HepG2 (cell line): ENCODE data around the gene TUBGCP6. TPM values are rescaled to one million over a fixed set of nuclear protein-coding genes. Genes with fewer than 3 reads are reported as not detected.

Source experiments
- ATAC-seq: fragments of 200-7000 bp; cut with Tn5 transposase; 3 replicates; pipeline ENCODE4 v1.9.1; 2020; ENCODE audit warnings: mild to moderate bottlenecking, moderate library complexity
- BruUV-seq: library from RNA; stranded (reverse); fragments of 400-500 nt; replicated peaks from 2 replicates; lab custom pipeline; 2021; lab: Mats Ljungman, UMichigan
- CTCF ChIA-PET: fragments of 300-600 bp; formaldehyde crosslinking; extraction: SDS; loops from one replicate; lab custom pipeline; 2021; ENCODE audit warnings: low total read pairs, inconsistent platforms, low intra/inter-chr PET ratio; lab: Yijun Ruan, JAX
- POLR2A ChIA-PET: fragments of 350-600 bp; sonication (Branson Sonifier 250); formaldehyde crosslinking; loops from one replicate; lab custom pipeline; 2020; ENCODE audit warnings: antibody characterized with exemption, inconsistent platforms; lab: Yijun Ruan, JAX
- DNase-seq: peaks from one replicate; pipeline ENCODE4 v3.0.0-alpha.2; 2015; ENCODE audit warnings: low spot score
- FAIRE-seq: peaks from 3 replicates; lab custom pipeline; 2011; peaks lifted over from hg19 to GRCh38; lab: Jason Lieb, UNC
- H2AFZ ChIP-seq: one replicate; pipeline ENCODE4 v1.6.1; 2011; ENCODE audit warnings: low read length, inconsistent platforms
- H3K27ac ChIP-seq: fragments of 300-600 bp; 3 replicates; pipeline ENCODE4 v1.8.0; 2011; ENCODE audit warnings: mixed run types, mild to moderate bottlenecking, mixed read lengths, low read length, inconsistent platforms; ENCODE audit not compliant: insufficient read depth; ENCODE audit errors: extremely low read length
- H3K27me3 ChIP-seq, 2 experiments: fragments of 200-600 bp in 1 of 2; 2 replicates in 1 of 2; 3 replicates in 1 of 2; pipeline versions ENCODE4 v1.6.0 to v1.8.0; 2011; ENCODE audit warnings: low read length in 2 of 2, mild to moderate bottlenecking in 2 of 2, moderate library complexity in 2 of 2, inconsistent platforms in 1 of 2; ENCODE audit not compliant: insufficient read depth in 2 of 2, control insufficient read depth in 1 of 2
- H3K36me3 ChIP-seq, 2 experiments: fragments of 200-600 bp in 1 of 2; replicated peaks in 1 of 2; 2 replicates in 1 of 2; 3 replicates in 1 of 2; pipeline versions ENCODE4 v1.5.1 to v1.8.0; 2011; ENCODE audit warnings: low read length in 2 of 2, inconsistent platforms in 1 of 2; ENCODE audit not compliant: insufficient read depth in 2 of 2, control insufficient read depth in 1 of 2
- H3K4me1 ChIP-seq: 2 replicates; pipeline ENCODE4 v1.5.1; 2012; ENCODE audit warnings: low read length, inconsistent platforms; ENCODE audit not compliant: insufficient read depth
- H3K4me2 ChIP-seq: 2 replicates; pipeline ENCODE4 v1.6.0; 2011; ENCODE audit warnings: low read depth, low read length, inconsistent platforms
- H3K4me3 ChIP-seq, 3 experiments: fragments of 200-600 bp in 1 of 3; sonication (generic), shearing (Covaris generic) in 1 of 3; replicated peaks in 1 of 3; 2 replicates each; pipeline ENCODE4 v1.5.1; 2011 to 2016; ENCODE audit warnings: low read length in 3 of 3, inconsistent platforms in 2 of 3, low read depth in 2 of 3, mild to moderate bottlenecking in 2 of 3, control low read depth in 1 of 3, mixed read lengths in 1 of 3; ENCODE audit not compliant: insufficient read depth in 1 of 3
- H3K79me2 ChIP-seq: one replicate; pipeline ENCODE4 v1.6.1; 2011; ENCODE audit warnings: low read length, inconsistent platforms; ENCODE audit not compliant: insufficient read depth
- H3K9ac ChIP-seq: 2 replicates; pipeline ENCODE4 v1.6.0; 2011; ENCODE audit warnings: mild to moderate bottlenecking, low read depth, low read length, inconsistent platforms; ENCODE audit not compliant: insufficient read depth
- H3K9me3 ChIP-seq: 2 replicates; pipeline ENCODE4 v1.5.1; 2012; ENCODE audit warnings: mild to moderate bottlenecking, low read length
- H4K20me1 ChIP-seq: 2 replicates; pipeline ENCODE4 v1.6.0; 2011; ENCODE audit warnings: inconsistent platforms, mild to moderate bottlenecking, low read length, moderate library complexity; ENCODE audit not compliant: insufficient read depth
- AGO2 ChIP-seq: fragments of 200-400 bp; formaldehyde crosslinking; optimal IDR thresholded peaks from 2 replicates; pipeline ENCODE3; 2017; ENCODE audit warnings: mild to moderate bottlenecking, low read depth, low read length, moderate library complexity
- CEBPG ChIP-seq: IDR thresholded peaks from 2 replicates; pipeline ENCODE4 v1.6.1; 2016
- HDAC2 ChIP-seq: sonication (generic); formaldehyde crosslinking; IDR thresholded peaks from 2 replicates; pipeline ENCODE4 v1.4.0; 2020; ENCODE audit warnings: missing genetic modification reagents
- RBFOX2 ChIP-seq: fragments of 200-400 bp; formaldehyde crosslinking; IDR thresholded peaks from 2 replicates; pipeline ENCODE4 v1.6.1; 2017; ENCODE audit warnings: low read depth, mild to moderate bottlenecking, low read length
- RBM22 ChIP-seq: fragments of 200-400 bp; formaldehyde crosslinking; optimal IDR thresholded peaks from 2 replicates; pipeline ENCODE3; 2017; ENCODE audit warnings: mild to moderate bottlenecking, low read length, moderate library complexity
- TBL1XR1 ChIP-seq: fragments of 150-350 bp; IDR thresholded peaks from 2 replicates; pipeline ENCODE4 v1.6.1; 2014; ENCODE audit warnings: borderline replicate concordance, low read length; ENCODE audit not compliant: partially characterized antibody
- ZNF782 ChIP-seq: sonication (generic); formaldehyde crosslinking; IDR thresholded peaks from 2 replicates; pipeline ENCODE4 v1.4.0; 2020; ENCODE audit warnings: missing genetic modification reagents, mild to moderate bottlenecking, borderline replicate concordance
- WGBS: methylation state at CpG from one replicate; pipeline ENCODE4 v1.1.6; 2017; ENCODE audit warnings: low lambda C conversion rate; 5-methylcytosine and 5-hydroxymethylcytosine counted together
- in situ Hi-C: cut with HindIII; loops from 2 replicates; pipeline ENCODE4 v1.10.0; 2017; ENCODE audit warnings: low pct_unique_long_range_greater_than_20kb; ENCODE audit not compliant: extremely low pct_ligation_motif_present
- intact Hi-C: fragments of 100-400 bp; cut with micrococcal nuclease; formaldehyde crosslinking; loops from one replicate; pipeline ENCODE4 v1.10.0; 2022; ENCODE audit not compliant: unreplicated experiment
- polyA plus RNA-seq, 8 experiments: library from polyadenylated mRNA; depleted of rRNA in 3 of 8; stranded (reverse) in 7 of 8; unstranded in 1 of 8; fragments of >200 nt; fragmentation: Illumina TruSeq in 4 of 8; extraction: Trizol in 4 of 8; gene quantifications; 2 replicates each; pipeline versions ENCODE4 v1.2.1 to v1.2.3, GENCODE V29; 2011 to 2016; ENCODE audit warnings: low read depth in 4 of 8, missing spikeins in 1 of 8, mixed read lengths in 1 of 8; ENCODE audit not compliant: insufficient read depth in 1 of 8
- total RNA-seq, 5 experiments: library from RNA; depleted of rRNA; stranded (reverse); fragments of >200 nt; fragmentation: Illumina TruSeq; extraction: Trizol; gene quantifications; 2 replicates each; pipeline ENCODE4 v1.2.3, GENCODE V29; 2016; ENCODE audit warnings: low read depth in 1 of 5
- TF ChIP-seq, protein P1 (sequence below): sonication (generic); formaldehyde crosslinking; IDR thresholded peaks from 2 replicates; pipeline ENCODE4 v1.8.1; 2023; ENCODE audit warnings: mild to moderate bottlenecking, missing genetic modification reagents, borderline replicate concordance

TUBGCP6 gene
- total and polyA plus RNA-seq, 2 of the 13 experiments (the other 11 are each of a cell fraction or from before 2014, with no cell fraction given) = 14.6 to 15.7 TPM

DNA sequence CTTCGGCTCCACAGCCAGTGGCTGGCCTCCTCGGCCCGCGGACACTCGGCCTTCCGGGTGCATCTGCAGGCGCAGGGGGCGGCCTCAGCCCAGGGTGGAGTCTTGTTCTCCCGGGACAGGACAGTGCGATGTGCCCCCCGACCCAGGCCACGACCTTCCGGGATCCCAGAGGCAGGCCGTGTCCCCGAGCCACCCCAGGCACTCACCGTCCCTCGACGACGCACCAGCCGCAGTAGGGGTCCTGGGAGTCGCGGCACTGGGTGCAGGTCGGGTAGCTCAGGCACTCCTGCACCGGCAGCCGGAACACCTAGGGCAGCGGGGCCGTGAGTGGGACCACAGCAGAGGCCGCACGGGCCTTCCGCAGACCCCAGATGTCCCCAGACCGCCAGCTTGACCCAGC, 42.9 kb upstream of the TUBGCP6 start:
- H3K9me3 ChIP-seq = no peaks in the 10 kb centered on the region
- peaks cover 9% of the 10 kb centered on the region for H3K4me1 ChIP-seq
- H3K36me3 ChIP-seq = peaks cover 23 to 37% of the 10 kb centered on the region in 2 experiments; a peak in 4 of 5 replicates
- in situ Hi-C loops = no loop called here
- H3K27ac ChIP-seq = no peak overlapping the region
- no peak overlapping the region for H3K4me2 ChIP-seq
- BruUV-seq = no TSS peak
- intact Hi-C loops = no loop called here
- peaks cover 26% of the 10 kb centered on the region for H3K79me2 ChIP-seq
- POLR2A ChIA-PET = no interaction called here
- no peaks in the 10 kb centered on the region for H3K27me3 ChIP-seq
- H2AFZ ChIP-seq = no peak overlapping the region
- H3K4me3 ChIP-seq = no peak overlapping the region
- CTCF ChIA-PET = no interaction called here
- H3K9ac ChIP-seq = no peak overlapping the region
- FAIRE-seq (no peak), ATAC-seq (no peak), DNase-seq (no peak)
- 98% methylated on average over 10 of the region's 31 CpGs for WGBS
- TF ChIP-seq RBM22 = peak; percentile 42
- TF ChIP-seq RBFOX2 = peak; percentile 42; the same call in 1 of the 2 replicates
- TF ChIP-seq CEBPG (CRISPR knock-in tag) = no peak
- no peak for TF ChIP-seq HDAC2 (CRISPR knock-in tag)
- TF ChIP-seq TBL1XR1 = no peak
- TF ChIP-seq, protein P1, sequence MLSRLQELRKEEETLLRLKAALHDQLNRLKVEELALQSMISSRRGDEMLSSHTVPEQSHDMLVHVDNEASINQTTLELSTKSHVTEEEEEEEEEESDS (CRISPR knock-in tag) = no peak
- H4K20me1 ChIP-seq = peaks cover 4% of the 10 kb centered on the region; the same call in 1 of the 2 replicates

DNA sequence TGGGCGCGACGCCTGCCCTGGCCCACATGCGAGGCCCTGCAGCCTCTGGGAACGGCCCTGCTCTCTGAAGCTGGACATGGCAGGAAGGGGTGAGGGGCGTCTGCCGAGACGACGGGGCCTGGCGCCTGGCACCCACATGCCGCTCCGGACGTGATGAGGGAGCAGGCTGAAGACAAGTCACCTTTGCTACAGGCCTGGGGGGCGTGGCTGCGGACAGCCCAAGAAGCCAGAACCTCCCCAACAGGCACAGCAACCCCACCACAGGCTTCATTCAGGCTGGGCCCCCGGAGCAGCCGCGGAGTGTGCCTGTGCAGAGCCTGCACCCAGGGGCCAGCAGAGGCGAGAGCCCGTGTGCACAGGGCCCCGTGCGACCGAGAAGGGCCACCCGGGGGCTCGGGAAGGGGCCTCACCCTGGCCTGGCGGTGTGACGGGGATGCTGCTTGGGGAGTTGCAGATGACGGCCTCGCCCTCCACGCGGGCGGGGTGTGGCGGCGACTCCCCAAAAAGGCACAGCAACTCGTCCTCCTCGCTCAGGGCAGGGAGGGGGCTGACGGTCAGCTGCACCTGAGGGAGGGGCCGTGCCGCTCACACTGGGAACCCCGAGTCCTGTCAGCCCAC, 42.0 kb upstream of the TUBGCP6 start:
- Histone ChIP-seq H3K27me3 (no peaks in the 10 kb centered on the region), H3K4me3 (no peak overlapping the region), H2AFZ (no peak overlapping the region), H3K79me2 (peaks cover 19% of the 10 kb centered on the region), H3K9me3 (no peaks in the 10 kb centered on the region), H4K20me1 (peaks cover 4% of the 10 kb centered on the region; the same call in 1 of the 2 replicates), H3K36me3 (peaks cover 29 to 44% of the 10 kb centered on the region in 2 experiments; a peak in 4 of 5 replicates), H3K4me1 (0 out of 2 replicates have a peak, but pooled peaks cover under 1% of the 10 kb centered on the region), H3K27ac (no peak overlapping the region), H3K9ac (no peak overlapping the region), H3K4me2 (no peak overlapping the region)
- POLR2A ChIA-PET = no interaction called here
- 100% methylated on average over 8 of the region's 40 CpGs for WGBS
- FAIRE-seq (no peak), ATAC-seq (no peak), DNase-seq (no peak)
- TF ChIP-seq ZNF782 (CRISPR knock-in tag) (no peak), AGO2 (peak; percentile 62)
- intact Hi-C loops = no loop called here
- no TSS peak for BruUV-seq
- in situ Hi-C loops = no loop called here
- CTCF ChIA-PET = no interaction called here
